ENCODE data around the gene UBE2E2. TPM values are rescaled to one million over a fixed set of nuclear protein-coding genes. Genes with fewer than 3 reads are reported as not detected.

Gene UBE2E2
- total and polyA plus RNA-seq, 2 donors (not counting 1 experiment from before 2014, with no cell fraction given) = 16.0 to 45.0 TPM

GRCh38 chr3:23623844-23624243, 420.7 kb downstream of the UBE2E2 start:
- WGBS (ENCODE audit: insufficient coverage) = no CpG with 5 or more reads among the region's 2 CpGs
- no peak for TF ChIP-seq EZH2 (IDR thresholded peaks at IDR 0.05; ENCODE audit: borderline replicate concordance, insufficient read depth, low read depth, low read length, poor library complexity, severe bottlenecking)
- TF ChIP-seq, protein P1, sequence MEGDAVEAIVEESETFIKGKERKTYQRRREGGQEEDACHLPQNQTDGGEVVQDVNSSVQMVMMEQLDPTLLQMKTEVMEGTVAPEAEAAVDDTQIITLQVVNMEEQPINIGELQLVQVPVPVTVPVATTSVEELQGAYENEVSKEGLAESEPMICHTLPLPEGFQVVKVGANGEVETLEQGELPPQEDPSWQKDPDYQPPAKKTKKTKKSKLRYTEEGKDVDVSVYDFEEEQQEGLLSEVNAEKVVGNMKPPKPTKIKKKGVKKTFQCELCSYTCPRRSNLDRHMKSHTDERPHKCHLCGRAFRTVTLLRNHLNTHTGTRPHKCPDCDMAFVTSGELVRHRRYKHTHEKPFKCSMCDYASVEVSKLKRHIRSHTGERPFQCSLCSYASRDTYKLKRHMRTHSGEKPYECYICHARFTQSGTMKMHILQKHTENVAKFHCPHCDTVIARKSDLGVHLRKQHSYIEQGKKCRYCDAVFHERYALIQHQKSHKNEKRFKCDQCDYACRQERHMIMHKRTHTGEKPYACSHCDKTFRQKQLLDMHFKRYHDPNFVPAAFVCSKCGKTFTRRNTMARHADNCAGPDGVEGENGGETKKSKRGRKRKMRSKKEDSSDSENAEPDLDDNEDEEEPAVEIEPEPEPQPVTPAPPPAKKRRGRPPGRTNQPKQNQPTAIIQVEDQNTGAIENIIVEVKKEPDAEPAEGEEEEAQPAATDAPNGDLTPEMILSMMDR (IDR thresholded peaks at IDR 0.05) = no peak
- no peaks in the 10 kb centered on the region for H3K36me3 ChIP-seq (replicated peaks in 1 of 2; ENCODE audit: control extremely low read depth in 1 of 2, control insufficient read depth in 1 of 2, extremely low read depth in 1 of 2, insufficient read depth in 2 of 2, low read length in 1 of 2)
- peaks cover 2 to 20% (median 10%) of the 10 kb centered on the region in 3 donors for H3K9me3 ChIP-seq (ENCODE audit: control extremely low read depth in 1 of 3, control insufficient read depth in 2 of 3, insufficient read depth in 1 of 3, low read length in 2 of 3)
- H2AFZ ChIP-seq (ENCODE audit: insufficient read depth, low read depth, low read length, poor library complexity, severe bottlenecking) = no peak overlapping the region
- no peak overlapping the region for H3K27ac ChIP-seq (ENCODE audit: low read length in 2 of 2)
- DNase-seq (no peak), ATAC-seq (ENCODE audit: low read depth) (no peak)
- Mint-ChIP-seq H3K27me3 (no peaks in the 10 kb centered on the region), H3K4me1 (no peaks in the 10 kb centered on the region), H3K9me3 (ENCODE audit: insufficient read depth) (peaks cover 13% of the 10 kb centered on the region), H3K27ac (no peak overlapping the region), H3K4me3 (no peak overlapping the region)
- ChIA-PET POLR2A (no interaction called here), CTCF (no interaction called here)
- H3K9ac ChIP-seq (ENCODE audit: low read length) = no peak overlapping the region
- H3K4me2 ChIP-seq (replicated peaks; ENCODE audit: low read depth, low read length, poor library complexity, severe bottlenecking) = no peak overlapping the region
- no peak overlapping the region for H3K4me3 ChIP-seq (ENCODE audit: control extremely low read depth in 1 of 5, extremely low read depth in 1 of 5, insufficient read depth in 1 of 5, low read depth in 2 of 5, low read length in 4 of 5)
- H3K27me3 ChIP-seq (replicated peaks in 1 of 4; ENCODE audit: control extremely low read depth in 1 of 4, control insufficient read depth in 3 of 4, insufficient read depth in 4 of 4, low read length in 3 of 4) = no peaks in the 10 kb centered on the region
- intact Hi-C loops (cut with micrococcal nuclease) = no loop called here
- no peaks in the 10 kb centered on the region for H4K20me1 ChIP-seq (ENCODE audit: control insufficient read depth, insufficient read depth, low read length, poor library complexity, severe bottlenecking)
- no peaks in the 10 kb centered on the region for H3K4me1 ChIP-seq (ENCODE audit: control insufficient read depth in 2 of 2, insufficient read depth in 2 of 2, low read length in 2 of 2)
- H3K79me2 ChIP-seq (ENCODE audit: control insufficient read depth, insufficient read depth, low read length) = no peaks in the 10 kb centered on the region

DNA sequence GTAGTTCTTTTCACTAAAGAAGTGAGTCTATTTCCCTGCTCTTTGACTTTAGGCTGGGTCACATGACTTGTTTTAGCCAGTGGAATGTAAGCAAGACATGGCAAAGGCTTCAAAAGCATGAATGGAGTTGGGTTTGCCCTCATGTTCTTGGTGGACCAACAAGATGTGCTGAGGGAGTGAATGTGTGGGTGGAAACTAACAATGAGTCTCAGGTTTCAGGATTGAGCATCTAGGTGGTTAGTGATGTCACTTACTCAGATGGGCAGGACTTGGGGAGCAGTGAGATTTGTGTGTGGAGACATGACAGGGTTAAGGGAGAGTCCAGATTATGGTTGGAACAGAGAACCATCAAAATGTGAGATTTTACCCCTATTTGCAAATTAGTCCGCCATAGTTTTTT, 421.2 kb downstream of the UBE2E2 start:
- Mint-ChIP-seq H3K27me3 (no peaks in the 10 kb centered on the region), H3K9me3 (ENCODE audit: insufficient read depth) (peaks cover 13% of the 10 kb centered on the region), H3K4me1 (no peaks in the 10 kb centered on the region), H3K4me3 (no peak overlapping the region), H3K27ac (no peak overlapping the region)
- Histone ChIP-seq H3K27ac (ENCODE audit: low read length in 2 of 2) (no peak overlapping the region), H3K4me1 (ENCODE audit: control insufficient read depth in 2 of 2, insufficient read depth in 2 of 2, low read length in 2 of 2) (no peaks in the 10 kb centered on the region), H3K4me3 (ENCODE audit: control extremely low read depth in 1 of 5, extremely low read depth in 1 of 5, insufficient read depth in 1 of 5, low read depth in 2 of 5, low read length in 4 of 5) (no peak overlapping the region), H3K9me3 (ENCODE audit: control extremely low read depth in 1 of 3, control insufficient read depth in 2 of 3, insufficient read depth in 1 of 3, low read length in 2 of 3) (peaks cover 2 to 20% (median 10%) of the 10 kb centered on the region in 3 donors), H3K27me3 (replicated peaks in 1 of 4; ENCODE audit: control extremely low read depth in 1 of 4, control insufficient read depth in 3 of 4, insufficient read depth in 4 of 4, low read length in 3 of 4) (no peaks in the 10 kb centered on the region), H3K9ac (ENCODE audit: low read length) (no peak overlapping the region), H3K79me2 (ENCODE audit: control insufficient read depth, insufficient read depth, low read length) (no peaks in the 10 kb centered on the region), H2AFZ (ENCODE audit: insufficient read depth, low read depth, low read length, poor library complexity, severe bottlenecking) (no peak overlapping the region), H3K36me3 (replicated peaks in 1 of 2; ENCODE audit: control extremely low read depth in 1 of 2, control insufficient read depth in 1 of 2, extremely low read depth in 1 of 2, insufficient read depth in 2 of 2, low read length in 1 of 2) (no peaks in the 10 kb centered on the region), H4K20me1 (ENCODE audit: control insufficient read depth, insufficient read depth, low read length, poor library complexity, severe bottlenecking) (no peaks in the 10 kb centered on the region), H3K4me2 (replicated peaks; ENCODE audit: low read depth, low read length, poor library complexity, severe bottlenecking) (no peak overlapping the region)
- TF ChIP-seq, protein P1 (IDR thresholded peaks at IDR 0.05) = no peak
- TF ChIP-seq EZH2 (IDR thresholded peaks at IDR 0.05; ENCODE audit: borderline replicate concordance, insufficient read depth, low read depth, low read length, poor library complexity, severe bottlenecking) = no peak
- DNase-seq = no peak
- intact Hi-C loops (cut with micrococcal nuclease) = no loop called here
- WGBS (ENCODE audit: insufficient coverage) = no CpG with 5 or more reads among the region's 1 CpG
- no peak for ATAC-seq (ENCODE audit: low read depth)
- POLR2A ChIA-PET = no interaction called here
- CTCF ChIA-PET = no interaction called here

Measured in B cell (primary cell).